NCI-H774 (cell line): ENCODE data around the gene COG3.

Experiments used
- DNase-seq: peaks from one replicate; lab custom pipeline; 2025; lab: John Stamatoyannopoulos, UW

Gene COG3

DNA sequence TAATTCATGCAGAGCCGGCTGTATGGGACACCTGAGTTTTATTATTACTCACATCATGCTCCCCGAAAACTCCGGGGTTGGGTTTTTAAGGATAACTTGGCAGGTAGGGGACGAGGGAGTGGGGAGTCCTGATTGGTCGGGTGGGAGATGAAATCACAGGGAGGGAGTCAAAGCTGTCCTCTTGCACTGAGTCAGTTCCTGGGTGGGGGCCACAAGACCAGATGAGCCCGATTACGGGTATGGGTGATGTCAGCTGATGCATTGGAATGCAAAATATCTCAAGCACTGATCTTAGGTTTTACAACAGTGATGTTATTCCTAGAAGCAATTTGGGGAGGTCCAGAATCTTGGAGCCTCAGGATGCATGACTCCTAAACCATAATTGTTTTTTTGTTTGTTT lies 18.6 kb upstream of the COG3 start:
- no peak for DNase-seq

- DNase-seq = no peak
Measured at GRCh38 chr13:45447050-45447661, 17.6 kb upstream of the COG3 start.

DNA sequence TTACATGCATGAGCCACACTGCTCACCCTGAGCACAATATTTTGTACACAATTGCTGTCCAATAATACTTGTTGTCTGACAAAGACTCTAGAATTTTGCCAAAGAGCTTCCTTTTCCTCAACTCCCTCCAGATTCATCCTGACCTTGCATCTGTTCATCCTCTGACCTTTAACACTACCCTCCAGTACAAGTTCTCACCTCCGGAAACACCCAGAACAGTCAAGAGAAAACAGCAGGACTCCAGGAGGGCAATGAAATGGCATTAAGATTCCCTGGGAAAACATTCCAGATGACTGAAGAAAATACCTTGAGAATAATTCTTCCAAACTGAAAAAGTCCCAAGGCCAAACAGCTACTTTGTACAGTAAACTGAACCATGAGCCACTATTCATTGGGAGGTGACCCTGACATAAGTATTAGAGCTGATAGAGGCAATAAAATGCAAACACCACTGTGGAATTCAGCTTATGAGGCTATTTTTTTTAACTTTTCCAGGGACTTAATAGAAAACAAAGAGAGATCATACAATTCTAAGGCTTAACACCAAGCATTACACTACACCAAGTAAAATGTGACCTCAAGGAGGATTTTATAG lies 15.7 kb upstream of the COG3 start:
- no peak for DNase-seq

DNA sequence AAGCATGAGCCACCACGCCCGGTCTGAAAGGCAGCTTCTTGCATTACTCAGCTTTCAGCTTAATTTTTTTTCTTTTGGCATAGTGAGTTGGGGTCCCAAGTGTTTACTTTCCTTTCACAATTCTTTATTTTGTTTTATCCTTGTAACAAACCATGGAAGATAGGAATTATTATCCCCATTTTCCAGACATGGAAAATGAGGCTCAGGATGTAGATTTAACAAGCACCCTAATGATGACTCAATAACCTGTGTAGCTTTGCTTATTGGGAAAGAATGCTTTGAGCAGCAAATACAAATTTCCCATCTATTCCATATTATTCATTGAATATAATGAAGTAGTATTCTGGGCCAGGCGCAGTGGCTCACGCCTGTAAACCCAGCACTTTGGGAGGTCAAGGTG lies 13.5 kb upstream of the COG3 start:
- DNase-seq = no peak

DNA sequence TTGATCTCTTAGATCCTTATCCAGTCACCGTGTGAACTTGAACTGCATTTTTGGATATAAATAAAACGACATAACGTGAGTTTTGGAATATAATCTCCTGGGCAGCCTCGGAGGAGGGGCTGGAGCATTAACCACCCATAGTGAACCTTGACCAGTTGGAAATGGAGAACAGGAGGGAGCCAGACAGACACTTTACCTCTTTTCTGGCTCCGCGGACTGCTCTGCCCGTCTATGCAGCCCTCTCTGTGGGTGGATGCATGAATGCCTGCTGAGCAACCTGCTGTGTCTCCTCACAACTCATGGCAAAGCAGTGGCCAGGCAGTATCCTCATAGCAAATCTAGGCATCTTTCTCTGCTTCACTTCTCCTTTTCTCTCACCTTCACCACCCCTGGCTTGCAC lies 10.5 kb upstream of the COG3 start:
- no peak for DNase-seq

- DNase-seq = no peak
Measured at GRCh38 chr13:45456196-45456972, 8.4 kb upstream of the COG3 start.

- DNase-seq = no peak
Measured at GRCh38 chr13:45464141-45464686, 525 bp upstream of the COG3 start.

- no peak for DNase-seq
Measured at GRCh38 chr13:45466359-45466758, 1.6 kb downstream of the COG3 start.

DNA sequence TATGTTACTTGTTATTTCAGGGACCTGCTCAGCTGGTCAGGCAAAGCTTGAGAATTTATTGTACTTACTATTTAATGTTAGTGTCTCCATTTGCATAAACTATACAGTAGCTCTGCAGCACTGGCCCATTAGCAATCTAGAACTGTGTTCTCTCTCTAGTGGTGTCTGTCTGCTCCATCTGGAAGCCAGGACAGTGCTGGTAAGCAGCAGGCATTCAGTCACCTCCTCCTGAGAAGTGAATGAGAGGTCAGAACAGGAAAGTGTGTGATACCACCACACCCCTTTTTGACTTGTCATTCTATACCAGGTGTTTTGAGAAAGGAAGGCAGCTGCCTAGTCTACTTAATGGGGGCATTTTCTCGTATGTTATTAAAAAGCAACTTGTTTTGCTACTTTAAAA lies 3.9 kb downstream of the COG3 start:
- no peak for DNase-seq

DNA sequence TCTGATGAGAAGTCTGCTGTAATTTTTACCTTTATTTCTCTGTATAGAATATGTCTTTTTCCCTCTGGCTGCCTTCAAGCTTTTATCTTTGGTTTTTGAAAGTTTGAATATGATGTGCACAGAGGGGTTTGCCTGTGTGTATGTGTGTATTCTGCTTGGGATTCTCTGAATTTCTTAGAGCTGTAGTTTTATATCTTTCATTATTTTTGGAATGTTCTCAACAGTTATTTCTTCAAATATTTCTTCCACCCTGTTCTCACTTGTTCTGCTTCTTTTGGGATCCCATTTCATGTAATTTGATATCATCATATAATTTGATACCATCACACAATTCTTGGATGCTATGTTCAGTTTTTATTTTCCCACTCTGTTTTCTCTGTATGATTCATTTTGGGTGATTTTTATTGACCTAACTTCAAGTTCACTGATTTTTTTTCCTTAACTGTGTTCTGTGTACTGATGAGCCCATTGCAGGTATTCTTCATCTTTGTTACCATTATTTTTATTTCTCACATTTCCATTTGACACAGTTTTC lies 7.5 kb downstream of the COG3 start:
- DNase-seq = no peak

- DNase-seq = no peak
Measured at GRCh38 chr13:45473627-45474026, 8.9 kb downstream of the COG3 start.

DNA sequence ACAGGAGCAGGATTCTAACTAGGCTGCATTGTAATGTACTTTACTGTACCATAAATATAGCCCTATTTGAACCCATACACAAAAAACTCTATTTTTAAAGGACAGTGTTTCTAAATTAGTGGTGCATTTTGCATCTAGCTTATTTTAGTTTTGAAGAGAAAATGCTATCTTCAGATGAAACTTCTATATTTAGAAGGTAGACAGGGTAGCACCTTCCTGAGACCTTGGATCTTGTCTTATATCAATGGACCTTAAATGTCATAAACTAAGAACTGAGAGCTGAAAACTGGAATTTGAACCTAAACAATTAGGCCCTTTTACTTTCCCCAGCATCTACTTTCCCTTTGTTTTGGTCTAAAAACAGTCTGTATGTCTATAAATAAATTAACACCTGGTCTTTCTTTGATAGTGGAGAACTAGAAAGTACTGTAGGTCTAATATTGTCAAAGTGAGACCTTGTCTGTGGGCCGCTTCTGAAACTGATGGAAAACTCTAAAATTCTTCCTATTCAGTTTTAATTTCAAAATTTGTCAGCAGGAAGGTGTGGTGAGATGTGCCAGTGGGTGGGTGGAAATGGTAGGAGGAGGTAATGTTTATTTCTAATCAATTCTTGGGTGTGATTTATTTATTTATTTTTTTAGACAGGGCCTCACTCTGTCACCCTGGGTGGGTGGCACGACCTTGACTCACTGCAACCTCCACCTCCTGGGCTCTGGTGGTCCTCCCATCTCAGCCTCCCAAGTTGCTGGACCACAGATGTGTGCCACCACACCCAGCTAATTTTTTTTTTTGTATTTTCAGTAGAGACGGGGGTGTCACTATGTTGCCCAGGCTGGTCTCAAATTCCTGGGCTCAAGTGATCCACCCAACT lies 10.1 kb downstream of the COG3 start:
- no peak for DNase-seq

GRCh38 chr13:45479661-45480060 lies 14.9 kb downstream of the COG3 start:
- DNase-seq = no peak

DNA sequence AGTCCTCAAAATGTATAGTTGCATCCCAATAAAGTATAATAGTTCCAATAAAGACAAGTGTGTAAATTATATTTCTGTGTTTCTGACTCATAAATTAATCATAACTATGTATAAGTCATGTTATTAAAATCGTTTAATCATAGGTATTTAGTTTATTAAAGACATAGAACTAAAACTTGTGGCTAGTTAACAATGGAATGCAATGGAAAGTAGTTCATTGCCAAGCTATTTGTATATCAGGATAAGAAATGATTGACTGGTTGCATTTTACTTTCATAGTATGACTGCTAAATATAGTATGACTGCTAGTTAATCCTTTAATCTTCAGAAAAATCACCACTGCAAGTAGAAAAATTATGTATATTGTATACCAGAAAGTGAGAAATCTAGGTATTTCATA lies 16.9 kb downstream of the COG3 start:
- DNase-seq = no peak

DNA sequence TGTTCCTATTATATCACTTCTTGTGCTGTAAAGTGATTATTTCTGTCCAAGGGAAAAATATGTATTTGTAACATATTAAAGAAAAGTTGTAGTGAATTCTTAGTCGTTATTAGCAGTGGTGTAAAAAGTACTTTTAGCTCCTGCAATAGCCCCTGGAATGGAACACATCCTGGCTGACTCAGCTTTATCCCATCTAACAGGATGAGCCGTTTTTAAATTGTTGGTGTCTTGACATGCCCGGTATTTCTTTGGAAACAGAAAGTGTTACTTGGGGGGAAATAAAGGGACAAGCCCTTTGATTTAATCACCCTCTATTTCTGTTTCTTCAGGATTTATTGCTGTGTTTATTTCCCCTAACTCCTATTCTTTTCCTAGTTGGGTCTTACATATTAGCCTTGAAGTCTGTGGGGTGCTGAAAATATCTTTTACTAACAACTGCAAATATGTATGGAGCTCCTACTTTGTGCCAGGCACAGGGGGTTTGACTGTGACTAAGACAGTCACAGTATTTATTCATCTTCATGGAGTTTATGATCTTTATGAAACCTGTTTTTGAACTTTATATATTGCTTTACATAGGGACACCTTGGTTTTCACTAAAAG lies 17.9 kb downstream of the COG3 start:
- no peak for DNase-seq

DNA sequence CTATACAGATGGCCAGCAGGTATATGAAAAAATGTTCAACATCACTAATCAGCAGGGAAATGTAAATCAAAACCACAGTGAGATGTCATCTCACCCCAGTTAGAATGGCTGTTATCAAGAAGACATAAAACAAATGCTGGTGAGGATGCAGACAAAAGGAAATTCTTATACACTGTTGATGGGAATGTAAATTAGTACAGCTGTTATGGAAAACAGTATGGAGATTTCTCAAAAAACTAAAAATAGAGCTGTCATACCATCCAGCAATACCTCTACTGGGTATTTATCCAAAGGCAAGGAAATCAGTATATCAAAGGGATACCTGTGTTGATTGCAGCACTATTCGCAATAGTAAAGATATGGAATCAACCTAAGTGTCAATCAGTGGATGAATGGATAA lies 22.9 kb downstream of the COG3 start:
- no peak for DNase-seq

GRCh38 chr13:45490068-45490467 lies 25.3 kb downstream of the COG3 start:
- DNase-seq = no peak

DNA sequence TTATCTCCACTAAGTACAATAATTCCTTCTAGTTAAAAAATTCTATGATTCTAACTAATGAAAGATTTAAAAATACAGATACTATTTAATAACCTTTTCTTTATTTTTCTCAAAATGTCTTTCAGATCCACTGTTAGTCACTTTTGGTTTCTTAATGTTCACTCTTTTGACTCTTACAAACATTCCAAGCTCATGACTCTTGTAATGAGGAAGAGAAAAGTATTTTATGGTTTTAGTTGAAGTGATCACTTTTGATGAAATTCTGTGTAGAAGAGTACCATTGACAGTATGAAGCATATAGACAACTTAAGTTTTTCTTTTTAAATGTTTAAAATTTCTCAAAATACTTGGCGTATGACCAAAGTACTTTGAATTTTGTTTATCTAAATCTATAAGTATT lies 27.8 kb downstream of the COG3 start:
- DNase-seq = no peak

DNA sequence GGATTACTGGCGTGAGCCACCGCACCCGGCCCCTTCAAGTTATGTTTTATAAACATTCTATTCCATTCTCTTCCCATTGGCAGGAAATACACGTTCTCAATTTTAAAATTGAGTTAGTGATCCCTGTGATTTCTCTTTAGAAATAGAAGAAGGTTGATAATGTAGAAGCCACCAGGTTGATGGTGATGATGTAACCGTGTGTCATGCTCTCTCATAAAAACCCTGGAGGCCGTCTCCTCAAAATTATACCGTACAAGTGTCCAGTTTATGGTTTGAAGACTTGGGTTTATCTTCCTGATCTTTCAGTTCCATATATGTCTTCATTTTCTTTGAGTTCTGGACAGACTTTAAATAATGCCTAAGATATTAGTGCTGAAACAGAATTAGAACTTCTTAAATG lies 32.2 kb downstream of the COG3 start:
- no peak for DNase-seq

- no peak for DNase-seq
Measured at GRCh38 chr13:45500492-45501174, 35.9 kb downstream of the COG3 start.

DNA sequence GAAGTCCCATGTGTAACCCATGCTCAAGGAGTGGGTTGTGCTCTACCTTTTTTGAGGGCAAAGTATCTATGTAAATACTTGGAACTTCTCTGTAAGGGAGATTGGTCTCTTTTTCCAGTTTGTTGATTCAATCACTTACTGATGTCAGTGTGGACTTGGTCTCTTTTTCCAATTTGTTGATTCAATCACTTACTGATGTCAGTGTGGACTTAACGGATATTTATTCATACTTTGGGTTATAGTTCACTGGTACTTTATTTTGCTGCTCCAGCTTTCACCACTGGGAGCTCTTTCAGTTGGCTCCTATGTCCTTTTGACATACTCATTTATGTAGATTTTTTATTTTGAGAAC lies 36.4 kb downstream of the COG3 start:
- DNase-seq = no peak
